Stimulated activated CD8-positive, alpha-beta memory T cell treated with anti-CD3 and anti-CD28 coated beads, Interleukin-12 subunit alpha, Interleukin-12 subunit beta, amount 100 ng/mL, for 1 hour (primary cell): Measurements from ENCODE around the gene USH1C.

ENCODE experiments used
- DNase-seq: peaks from one replicate; pipeline ENCODE4 v3.0.0-alpha.2; 2020; ENCODE audit warnings: low read depth

The USH1C gene

DNA sequence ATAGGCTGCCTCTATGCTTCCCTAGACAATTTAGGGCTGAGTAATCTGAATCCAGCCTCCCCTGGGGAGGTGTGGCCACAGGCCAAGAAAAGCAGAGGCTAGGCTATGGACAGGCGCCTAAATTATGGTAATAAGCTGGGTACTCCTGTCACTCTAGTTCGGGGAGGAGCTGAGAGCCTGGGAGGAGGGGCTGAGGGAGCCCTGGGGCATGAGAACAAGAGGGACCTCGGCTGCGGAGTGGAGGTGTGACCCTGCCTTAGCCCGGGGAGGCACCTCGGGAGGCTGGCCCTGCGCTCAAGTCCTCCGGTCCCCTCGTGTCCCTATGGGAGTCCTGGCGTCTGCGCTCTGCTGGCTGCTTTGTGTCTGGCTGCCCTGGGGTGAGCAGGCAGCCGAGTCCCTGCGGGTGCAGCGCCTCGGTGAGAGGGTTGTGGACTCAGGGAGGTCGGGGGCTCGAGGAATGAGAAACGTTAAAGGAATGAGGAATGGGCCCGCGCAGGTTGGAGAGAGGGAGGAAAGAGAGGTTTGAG lies 2.9 kb upstream of the USH1C start, which contains the start of gene OTOG:
OTOG (plus strand) TSS at position 209 of the 527 bp plus-strand sequence; CDS start at position 323, 114 bp downstream.
- no peak for DNase-seq

DNA sequence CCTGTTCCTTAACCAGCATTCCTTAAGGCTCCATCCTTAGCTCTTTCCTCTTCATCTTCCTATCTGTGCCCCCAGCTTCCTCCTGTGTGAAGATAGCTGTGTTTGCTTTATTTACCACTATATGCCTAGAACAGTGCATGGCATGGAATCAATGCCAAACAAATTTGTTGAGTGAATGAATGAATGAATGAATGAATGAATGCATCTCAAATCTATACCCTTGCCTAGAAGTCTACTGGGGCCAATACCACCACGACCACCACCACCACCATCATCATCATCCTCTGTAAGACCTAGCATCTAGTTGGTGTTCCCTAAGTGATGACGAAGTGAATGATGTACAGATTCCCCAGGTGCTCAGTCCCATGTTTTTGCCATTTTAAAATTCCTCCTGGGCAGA lies 2.0 kb upstream of the USH1C start:
- no peak for DNase-seq

DNA sequence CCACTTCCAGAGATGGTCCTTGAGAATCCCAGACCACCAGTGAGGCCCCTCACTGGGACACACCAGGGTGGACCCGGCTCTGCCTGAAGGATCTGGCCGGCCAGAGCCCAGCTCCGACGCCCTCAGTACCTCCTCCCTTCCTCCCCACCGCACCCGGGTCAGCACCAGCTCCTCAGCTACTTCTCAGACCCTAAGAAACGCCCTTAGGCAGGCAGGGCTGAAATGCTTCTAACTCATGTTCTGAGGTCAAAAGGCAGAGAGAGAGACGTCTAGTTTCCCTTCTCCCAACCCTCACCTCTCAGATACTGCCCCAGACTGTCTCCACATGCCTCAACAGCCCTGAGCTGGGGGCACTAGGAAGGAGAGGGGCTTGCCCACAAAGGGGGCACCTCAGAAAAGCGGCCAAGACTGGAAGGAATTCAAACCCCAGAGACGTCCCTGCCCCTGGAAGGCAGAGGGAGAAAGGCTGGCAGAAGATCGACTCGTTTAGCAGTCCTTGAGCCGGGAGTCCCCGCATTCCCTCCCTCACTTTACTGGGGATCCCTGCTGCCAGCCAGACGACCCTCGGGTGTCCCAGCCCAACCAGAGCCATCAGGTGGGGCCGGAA lies 539 bp downstream of the USH1C start:
- no peak for DNase-seq

DNA sequence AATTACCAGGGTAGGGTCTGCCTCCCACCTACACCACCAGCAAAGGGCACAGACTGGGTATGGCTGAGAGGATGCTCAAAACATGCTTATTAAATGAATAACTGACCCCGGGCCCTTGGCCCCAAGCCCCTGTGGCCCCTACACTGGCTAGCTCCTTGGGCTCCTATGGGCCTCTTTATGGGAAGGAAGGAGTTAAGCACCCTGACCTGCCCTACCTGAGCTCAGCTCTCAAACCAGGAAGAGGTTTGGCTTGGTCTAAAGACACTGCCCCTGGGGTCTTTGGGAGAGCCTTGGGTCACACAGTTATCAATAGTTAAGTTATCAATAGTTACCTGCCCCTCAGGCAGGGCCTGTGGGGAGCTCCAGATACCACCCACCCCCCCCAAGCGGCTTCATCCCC lies 1.2 kb downstream of the USH1C start:
- no peak for DNase-seq

DNA sequence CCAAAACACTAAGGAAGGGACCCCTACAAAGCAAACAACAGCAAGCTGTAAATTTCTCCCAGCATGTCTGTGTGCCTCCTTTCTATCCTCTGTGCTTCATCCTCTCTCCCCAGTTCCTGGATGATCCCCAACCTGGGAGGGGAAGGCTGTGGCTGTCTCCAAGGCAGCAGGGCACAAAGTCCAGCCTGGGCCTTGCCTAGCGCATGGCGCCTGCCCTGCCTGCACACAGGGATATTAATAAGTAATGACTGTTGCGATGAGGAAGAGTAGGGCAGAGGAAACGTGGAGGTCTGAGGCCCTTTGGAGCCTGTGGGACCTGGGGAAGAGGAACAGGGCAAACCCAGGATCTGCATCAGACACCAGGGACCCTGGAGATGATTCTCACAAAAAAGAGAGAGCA lies 2.0 kb downstream of the USH1C start:
- no peak for DNase-seq

DNA sequence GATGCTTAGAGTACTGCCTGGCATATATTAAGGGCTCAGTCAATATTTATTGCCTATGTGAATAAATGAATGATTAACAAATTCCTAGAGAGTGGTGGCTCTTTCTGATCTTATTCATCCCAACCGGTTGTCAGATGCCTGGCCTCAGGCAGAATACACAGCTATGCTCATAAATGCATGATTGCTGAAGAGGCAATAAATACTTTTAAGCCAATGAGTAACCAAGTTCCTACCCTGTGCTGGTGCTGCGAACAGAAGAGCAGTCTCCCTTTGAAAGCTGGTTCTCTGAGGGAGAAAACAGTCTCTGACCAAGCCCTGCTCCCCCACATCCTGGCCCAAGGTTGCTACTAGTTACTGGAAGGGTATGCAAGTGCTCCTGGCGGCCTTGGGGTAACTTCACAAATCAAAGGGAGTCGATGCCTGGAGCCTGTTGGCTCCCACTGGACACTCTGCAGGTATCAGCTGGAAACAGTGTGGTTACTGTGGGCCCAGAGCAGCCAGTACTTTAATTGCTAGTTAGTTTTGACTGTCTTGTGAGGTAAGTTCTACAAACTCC lies 2.8 kb downstream of the USH1C start:
- no peak for DNase-seq

DNA sequence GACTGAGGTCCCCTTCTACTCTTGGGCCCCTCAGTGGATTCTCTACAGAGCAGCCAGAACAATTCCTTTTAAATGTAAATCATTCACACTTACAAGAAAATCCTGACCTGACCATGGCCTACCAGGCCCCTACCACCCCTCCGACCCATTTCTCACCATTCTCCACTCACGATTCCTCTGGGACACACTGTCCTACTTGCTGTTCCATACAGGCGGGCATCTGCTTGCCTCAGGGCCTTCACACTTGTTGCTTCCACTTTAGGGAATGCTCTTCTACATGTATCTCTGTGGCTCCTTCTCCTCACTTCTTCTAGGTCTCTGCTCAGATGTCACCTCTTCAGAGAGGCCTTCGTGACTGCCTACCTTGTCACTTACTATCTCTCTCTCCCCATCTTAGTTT lies 3.4 kb downstream of the USH1C start:
- DNase-seq, result no peak

DNA sequence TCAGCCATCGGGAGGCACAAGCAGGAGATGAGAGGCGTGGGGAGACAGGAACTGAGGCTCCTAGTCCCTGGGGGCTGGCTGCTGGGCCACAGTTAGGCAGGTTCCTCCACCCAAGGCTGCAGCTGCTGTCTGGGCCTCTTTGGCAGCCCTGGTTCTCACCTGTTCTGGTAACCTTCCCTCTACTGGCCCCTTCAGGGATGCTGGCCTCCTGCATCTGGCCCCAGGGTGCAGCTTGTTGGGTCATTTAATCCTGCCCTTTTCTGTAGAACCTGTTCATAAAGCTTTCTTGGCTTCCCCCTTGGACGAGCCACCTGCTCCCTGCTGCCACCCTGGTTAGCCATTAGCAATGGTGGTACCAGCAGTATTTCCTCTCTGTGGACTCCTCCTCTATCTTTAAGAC lies 5.5 kb downstream of the USH1C start:
- no peak for DNase-seq

DNA sequence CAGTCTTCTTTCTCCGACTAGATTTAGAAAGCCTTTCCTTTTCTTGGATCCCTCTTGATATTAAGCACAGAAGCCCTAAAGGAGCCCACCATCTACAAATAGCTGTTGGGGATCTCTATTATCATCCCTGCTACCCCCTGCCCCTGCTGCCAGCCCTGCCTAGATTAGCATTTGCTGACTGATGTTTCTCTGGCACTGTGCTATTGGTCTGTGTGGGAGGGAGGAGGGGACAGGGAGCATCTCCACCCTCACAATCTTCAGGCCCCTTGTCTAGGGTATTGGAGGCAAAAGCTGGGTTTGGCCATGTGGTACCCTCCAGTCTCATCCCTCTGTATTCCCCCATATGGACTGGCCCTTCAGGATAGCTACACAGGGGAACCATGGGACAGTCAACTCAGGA lies 6.2 kb downstream of the USH1C start:
- no peak for DNase-seq

DNA sequence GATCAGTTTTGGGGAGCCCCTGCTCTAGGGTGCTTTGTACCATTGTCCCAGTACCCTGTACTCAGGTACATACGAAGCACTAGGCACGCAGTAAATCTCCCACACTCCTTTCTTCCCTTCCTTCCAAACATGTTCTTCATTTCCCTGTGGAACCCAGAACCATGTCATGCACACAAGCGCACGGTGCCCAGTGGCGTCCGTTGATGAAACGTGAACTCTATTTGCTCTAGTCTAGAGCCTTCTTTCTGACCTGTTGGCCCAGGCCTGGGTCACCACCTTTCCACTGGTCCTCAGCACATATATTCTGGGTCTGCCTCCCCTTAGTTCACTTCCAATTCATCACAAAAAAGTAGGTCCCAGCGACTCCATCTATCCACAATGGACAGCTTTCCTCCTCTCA lies 7.0 kb downstream of the USH1C start:
- DNase-seq, result no peak

DNA sequence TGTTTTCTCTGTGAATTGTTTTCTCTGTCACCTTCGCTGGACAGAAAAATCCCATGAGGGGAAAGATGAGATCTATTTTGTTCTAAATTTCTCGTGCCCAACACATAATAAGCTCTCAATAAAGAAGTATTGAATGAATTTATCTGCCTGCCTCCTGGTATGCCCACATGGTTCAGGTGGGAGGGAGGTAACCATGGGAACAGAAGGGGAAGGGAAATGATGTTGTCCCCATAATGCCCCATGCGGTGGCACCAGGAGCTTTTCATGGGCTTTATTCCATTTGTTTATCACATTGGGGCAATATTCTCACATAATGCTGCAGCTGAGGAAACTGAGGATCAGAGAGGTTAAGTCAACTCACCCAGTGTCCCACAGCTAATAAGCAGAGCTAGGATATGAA lies 8.7 kb downstream of the USH1C start:
- no peak for DNase-seq

DNA sequence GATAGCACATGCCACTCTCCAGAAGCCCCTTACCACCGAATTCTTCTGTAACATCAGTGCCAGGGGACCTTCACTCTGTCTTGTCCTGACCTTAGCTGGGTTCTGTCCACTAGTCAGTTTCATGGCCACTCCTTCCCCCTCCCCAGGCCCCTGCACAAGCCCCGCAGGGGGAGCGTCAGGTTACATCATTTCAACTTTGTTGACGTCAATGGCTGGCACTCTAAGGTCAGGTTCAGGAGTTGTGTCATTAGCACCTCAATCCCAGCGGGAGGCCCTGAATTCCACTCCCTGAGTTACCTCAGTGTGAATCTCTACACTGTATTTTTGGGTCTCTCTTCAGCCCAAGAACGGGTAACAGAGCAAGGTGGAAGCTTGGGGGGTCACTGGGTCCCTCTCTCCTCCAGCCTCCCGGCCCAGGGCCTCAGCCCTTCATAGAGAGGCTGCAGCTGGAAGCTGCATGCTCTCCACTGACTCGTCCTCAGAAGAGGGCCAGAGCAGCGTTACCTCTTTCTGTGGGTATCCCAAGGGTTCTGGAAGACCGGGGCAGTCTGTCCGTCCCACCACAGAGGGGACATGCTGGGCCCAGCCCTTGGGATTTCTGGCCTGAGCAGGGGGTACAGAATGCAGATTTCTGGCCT lies 10.3 kb downstream of the USH1C start:
- no peak for DNase-seq

DNA sequence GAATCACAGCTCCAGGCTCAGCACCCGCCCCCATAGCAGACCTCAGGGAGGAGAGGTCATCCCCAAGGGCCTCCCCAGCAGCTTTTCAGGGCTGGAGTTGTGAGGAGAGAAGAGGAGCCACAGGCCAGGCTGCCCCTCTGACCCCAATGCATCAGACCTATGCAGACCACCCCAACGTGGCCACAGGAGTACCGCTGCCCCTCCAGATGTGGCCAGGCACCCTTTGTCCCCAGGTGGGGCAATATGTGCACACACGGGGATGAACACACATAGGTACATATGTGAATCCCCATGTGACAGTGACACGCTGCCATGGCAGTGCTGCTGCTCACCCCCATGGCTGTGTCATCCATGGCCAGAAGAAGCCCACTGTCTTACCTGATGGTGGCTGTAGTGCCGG lies 10.9 kb downstream of the USH1C start:
- no peak for DNase-seq

DNA sequence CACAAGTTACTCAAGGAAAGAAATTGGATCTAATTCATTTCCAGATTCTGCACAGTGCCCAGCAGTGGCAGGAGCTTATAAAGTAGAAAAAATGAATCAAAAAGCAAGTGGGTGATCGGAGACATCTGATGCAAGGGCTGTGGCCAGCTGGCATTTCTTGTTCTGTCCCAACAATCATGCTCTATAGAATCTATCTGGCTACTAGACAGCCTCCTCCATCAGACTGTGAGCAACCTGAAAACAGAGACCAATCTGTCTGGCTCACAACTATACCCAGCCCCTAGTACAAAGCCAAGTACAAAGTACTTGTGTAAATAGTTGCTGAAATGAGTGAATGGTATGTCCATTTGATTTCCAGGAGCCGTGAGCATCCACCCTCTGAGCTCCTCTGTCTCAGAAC lies 11.4 kb downstream of the USH1C start:
- DNase-seq, result no peak

DNA sequence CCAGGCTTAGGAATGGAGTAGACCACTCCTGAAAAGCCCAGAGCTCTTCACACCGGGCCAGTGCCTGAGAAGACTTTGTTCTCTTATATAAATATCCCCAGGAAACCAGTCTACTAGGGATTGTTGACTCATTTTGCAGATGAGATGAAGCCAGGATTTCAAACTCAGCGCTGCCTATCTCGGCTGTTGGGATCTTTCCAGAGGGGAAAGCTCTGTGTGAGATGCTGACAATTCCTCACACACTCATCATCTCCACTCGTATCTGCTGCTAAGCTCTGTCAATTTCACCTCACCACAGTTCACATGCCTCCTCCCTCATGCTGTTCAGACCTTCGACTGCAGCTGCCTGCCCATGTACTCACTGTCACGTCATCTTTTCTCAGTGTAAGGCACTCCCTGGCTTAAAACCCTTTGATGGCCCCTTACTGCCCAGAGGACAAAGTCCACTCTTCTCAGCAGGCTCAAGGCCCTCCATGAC lies 12.5 kb downstream of the USH1C start:
- DNase-seq, result no peak

DNA sequence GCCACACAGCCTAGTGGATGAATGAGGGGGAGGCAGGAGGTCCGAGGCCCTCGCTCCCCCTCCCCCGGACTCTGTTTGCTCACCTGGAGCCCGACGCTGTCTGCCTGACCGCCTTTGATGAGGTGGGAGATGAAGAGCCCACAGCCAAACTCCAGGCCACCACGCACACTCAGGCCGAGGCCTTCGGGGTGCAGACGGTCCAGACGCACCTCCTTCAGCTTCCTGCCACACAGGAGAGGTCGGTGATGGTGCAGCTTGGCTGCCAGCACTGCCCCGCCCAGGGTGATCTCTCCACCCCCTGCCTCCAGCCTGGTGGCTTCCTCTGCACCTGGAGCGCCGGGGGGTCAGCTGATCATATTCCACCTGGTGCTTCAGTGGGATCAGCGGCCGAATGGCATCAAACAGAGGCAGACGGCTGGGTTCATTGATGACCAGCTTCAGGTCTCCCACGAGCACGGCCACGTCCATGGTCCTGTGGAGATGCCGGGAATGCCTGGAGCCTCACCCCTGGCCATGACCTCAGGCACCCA lies 13.1 kb downstream of the USH1C start:
- DNase-seq, result no peak

DNA sequence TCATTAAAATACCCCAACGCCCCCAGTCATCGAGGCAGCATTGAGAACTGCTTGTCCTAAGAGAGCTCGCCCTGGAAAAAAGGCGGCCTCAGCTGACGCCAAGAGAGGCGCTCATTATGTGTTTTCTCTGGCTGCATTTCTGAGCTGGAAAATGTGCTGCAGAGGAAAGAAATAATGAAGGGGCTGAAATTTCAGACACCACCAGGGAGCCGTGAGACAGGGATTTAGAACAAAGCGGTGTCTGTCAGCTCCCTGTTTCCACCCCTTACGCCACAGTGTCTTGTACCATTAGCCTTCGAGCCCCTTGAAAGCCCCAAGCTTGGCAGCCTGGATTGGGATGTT lies 14.4 kb downstream of the USH1C start:
- DNase-seq, result no peak

DNA sequence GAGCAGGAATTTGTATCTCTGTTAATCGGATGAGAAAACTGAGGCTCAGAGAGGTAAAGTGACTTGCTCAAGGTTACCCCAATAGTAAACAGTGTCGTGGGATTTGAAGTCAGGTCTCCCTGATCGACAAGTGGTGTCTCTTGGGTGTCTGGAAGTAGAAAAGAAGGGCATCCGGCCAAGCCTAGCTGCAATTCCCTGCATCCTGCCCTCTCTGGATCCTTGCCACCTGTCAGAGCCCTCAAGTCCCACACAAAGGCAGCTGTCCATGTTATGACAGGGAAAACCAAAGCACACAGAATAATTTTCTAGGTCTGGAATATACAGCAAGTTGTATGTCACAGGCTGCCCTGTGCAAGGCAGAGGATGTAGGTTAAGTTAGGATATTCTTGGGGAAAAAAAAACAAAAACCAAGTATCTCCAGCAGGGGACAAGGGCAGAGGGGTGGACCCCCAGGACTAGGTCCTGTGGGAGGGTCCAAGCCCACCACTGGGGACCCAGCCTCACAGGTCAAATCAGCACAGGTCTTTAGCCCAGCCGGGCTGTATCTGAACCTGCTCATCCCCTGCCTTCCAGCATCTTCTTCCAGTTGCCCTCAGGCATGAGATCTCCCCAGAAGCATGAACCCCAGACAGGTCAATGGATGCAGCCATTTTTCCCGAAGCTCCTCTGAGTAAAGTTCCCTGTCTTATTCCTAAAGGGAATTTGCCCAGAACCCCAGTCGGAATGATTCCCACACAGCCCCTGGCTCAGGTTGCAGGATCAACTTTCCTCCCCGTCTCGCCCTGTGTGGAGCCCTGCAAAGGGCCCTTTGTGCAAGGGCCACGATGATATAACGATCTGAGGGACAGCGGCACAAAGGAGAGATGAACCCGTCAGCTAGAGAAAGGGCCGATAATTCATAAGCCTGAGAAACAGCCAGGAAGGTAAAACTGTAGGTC lies 15.0 kb downstream of the USH1C start:
- DNase-seq, result no peak

DNA sequence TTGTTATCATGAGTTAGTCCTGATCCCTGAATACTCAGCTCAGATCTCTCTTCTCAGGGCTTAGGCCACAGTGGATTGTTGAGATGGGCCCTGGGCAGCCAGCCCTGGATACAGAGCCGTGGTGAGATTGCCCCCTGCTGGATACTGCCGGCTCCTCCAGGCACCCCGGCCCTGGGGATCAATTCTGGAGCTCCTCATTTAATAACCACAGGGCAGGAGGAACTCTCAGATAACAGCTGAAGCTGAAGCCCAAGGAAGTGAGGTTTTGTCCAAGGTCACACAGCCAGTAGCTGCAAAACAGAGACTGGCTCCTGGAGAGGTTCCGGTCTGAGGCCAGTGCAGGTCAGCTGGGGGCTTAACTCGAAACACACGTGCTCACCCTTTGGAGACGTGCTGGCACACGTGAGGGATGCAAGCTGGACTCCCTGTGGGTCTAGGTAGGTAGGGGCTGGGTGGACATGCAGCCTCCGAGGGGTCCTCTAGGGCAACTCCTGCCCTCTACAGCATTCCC lies 16.0 kb downstream of the USH1C start:
- DNase-seq, result peak; percentile 4

DNA sequence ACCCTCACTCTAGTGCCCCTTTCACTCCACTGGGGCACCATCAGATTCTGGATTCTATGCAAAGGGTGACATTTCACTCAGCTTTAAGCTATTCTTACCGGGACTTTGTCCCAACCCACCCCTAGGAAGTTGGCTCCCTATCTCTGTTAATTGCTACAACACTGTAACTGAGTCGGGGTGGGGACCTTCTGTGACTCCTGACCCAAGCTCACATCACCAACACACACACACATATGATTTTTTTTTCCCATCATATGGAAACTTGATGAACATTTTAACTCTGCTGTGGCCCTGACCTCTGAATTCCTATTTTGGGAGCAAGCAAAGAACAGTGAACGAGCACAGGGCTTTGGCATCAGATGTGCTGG lies 16.6 kb downstream of the USH1C start:
- no peak for DNase-seq

DNA sequence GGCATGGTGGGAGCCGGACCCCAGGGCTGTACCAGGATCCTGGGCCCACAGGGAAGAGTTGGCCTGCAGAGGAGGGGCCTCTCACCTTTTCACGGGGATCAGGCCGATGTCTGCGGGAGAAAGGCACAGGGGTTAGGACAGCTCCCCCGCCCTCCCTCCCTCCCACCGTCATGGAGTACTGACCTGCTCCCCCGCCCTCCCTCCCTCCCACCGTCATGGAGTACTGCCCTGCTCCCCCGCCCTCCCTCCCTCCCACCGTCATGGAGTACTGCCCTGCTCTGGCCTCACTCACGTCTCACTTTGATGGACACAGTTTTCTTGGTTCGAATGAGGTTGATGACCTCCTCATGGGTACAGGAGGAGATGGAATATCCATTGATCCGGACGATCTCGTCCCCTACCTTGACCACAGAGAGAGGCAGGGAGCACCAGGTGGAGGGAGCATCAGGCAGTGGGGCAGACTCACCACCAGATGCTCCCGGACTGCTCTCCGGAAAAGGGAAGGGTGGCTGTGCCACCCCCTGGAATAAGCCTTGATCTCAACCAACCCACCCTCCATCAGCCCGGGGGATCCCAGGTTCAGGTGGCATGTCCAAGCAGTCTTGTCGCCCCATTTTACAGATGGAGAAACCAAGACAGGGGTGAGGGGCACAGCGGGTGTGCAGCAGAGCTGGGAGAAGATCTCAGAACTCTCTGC lies 17.1 kb downstream of the USH1C start:
- no peak for DNase-seq
